ENCODE data around the gene FAM9A. TPM values are rescaled to one million over a fixed set of nuclear protein-coding genes. Genes with fewer than 3 reads are reported as not detected.

FAM9A gene
- total RNA-seq, 1 donor from 2014 or later = not detected

Other genes with a start within 250 kb of the FAM9A start
- 23.2 TPM for gene ANOS1, start 69.2 kb downstream of the FAM9A start, total RNA-seq
- not detected for gene FAM9B, start 232.7 kb upstream of the FAM9A start, total RNA-seq